HuH-7 (cell line): ENCODE data around the gene DNAH1.

Experiments
- DNase-seq: peaks from one replicate; pipeline ENCODE4 v3.0.0; 2011; ENCODE audit warnings: low spot score

Gene DNAH1

GRCh38 chr3:52388348-52388821 lies 72.3 kb downstream of the DNAH1 start:
- peak; percentile 56 for DNase-seq

- DNase-seq, result no peak
Observed at GRCh38 chr3:52388933-52389332, 72.8 kb downstream of the DNAH1 start.

- DNase-seq, result no peak
Observed at GRCh38 chr3:52391096-52391495, 75.0 kb downstream of the DNAH1 start.

- no peak for DNase-seq
Observed at GRCh38 chr3:52392216-52392930, 76.3 kb downstream of the DNAH1 start.

GRCh38 chr3:52393131-52393807 lies 77.2 kb downstream of the DNAH1 start:
- DNase-seq, result no peak

GRCh38 chr3:52393959-52394670 lies 78.0 kb downstream of the DNAH1 start:
- no peak for DNase-seq

- no peak for DNase-seq
Observed at GRCh38 chr3:52394751-52395502, 78.8 kb downstream of the DNAH1 start.

GRCh38 chr3:52395503-52395865 lies 79.4 kb downstream of the DNAH1 start:
- DNase-seq, result no peak

- DNase-seq, result no peak
Observed at GRCh38 chr3:52396011-52396906, 80.1 kb downstream of the DNAH1 start.

GRCh38 chr3:52396907-52397591 lies 80.9 kb downstream of the DNAH1 start:
- no peak for DNase-seq

GRCh38 chr3:52397676-52398399 lies 81.7 kb downstream of the DNAH1 start:
- DNase-seq, result no peak

GRCh38 chr3:52398670-52399081 lies 82.6 kb downstream of the DNAH1 start:
- DNase-seq, result no peak

GRCh38 chr3:52399131-52399530 lies 83.0 kb downstream of the DNAH1 start:
- no peak for DNase-seq

GRCh38 chr3:52399593-52399992 lies 83.5 kb downstream of the DNAH1 start:
- DNase-seq, result no peak

GRCh38 chr3:52400275-52400793 lies 84.2 kb downstream of the DNAH1 start:
- DNase-seq, result no peak

GRCh38 chr3:52401021-52401420 lies 84.9 kb downstream of the DNAH1 start:
- no peak for DNase-seq

- no peak for DNase-seq
Observed at GRCh38 chr3:52401551-52401950, 85.4 kb downstream of the DNAH1 start.

GRCh38 chr3:52402101-52402521 lies 86.0 kb downstream of the DNAH1 start:
- no peak for DNase-seq

GRCh38 chr3:52402706-52403270 lies 86.7 kb downstream of the DNAH1 start:
- no peak for DNase-seq
